ENCODE data around the gene WDR43.
A peak's percentile ranks its signal among the peaks of the same experiment; 100 is the strongest.

Gene WDR43, protein sequence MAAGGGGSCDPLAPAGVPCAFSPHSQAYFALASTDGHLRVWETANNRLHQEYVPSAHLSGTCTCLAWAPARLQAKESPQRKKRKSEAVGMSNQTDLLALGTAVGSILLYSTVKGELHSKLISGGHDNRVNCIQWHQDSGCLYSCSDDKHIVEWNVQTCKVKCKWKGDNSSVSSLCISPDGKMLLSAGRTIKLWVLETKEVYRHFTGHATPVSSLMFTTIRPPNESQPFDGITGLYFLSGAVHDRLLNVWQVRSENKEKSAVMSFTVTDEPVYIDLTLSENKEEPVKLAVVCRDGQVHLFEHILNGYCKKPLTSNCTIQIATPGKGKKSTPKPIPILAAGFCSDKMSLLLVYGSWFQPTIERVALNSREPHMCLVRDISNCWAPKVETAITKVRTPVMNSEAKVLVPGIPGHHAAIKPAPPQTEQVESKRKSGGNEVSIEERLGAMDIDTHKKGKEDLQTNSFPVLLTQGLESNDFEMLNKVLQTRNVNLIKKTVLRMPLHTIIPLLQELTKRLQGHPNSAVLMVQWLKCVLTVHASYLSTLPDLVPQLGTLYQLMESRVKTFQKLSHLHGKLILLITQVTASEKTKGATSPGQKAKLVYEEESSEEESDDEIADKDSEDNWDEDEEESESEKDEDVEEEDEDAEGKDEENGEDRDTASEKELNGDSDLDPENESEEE

DNA sequence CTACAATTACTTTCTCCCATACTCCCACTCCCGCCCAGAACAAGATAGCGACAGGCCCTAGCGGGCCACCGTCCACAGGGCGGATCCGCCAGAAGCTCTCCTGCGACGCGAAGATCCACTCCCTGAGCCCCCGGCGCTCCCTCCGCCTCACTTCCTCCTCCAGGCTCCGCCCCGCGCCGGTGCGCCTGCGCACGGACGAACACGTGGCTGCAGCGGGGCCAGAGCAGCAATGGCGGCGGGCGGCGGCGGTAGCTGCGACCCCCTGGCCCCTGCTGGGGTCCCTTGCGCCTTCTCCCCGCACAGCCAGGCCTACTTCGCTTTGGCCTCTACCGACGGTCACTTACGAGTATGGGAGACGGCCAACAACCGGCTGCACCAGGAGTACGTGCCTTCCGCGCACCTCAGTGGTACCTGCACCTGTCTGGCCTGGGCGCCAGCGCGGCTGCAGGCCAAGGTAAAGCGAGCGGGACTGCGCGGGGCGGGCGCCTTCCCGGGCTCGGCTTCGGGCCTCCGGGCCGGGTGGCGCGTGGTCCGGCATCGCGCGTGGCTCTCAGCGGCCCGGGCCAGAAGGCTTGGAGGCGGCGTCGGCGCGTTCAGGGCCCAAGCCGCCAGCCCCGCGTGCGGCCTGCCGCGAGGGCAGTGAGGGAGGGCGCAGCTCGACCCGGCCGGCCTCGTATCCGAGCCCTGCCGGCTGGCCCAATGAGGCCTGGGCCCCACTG, at the start of gene WDR43:
Gene WDR43 (plus strand): TSS at position 198 of the 719 bp plus-strand sequence. CDS start 32 bp downstream, at position 230.
- DNase-seq (ENCODE audit: low spot score), result peak; percentile 87

- no peak for DNase-seq (ENCODE audit: low spot score)
These were observed 39.3 kb upstream of the WDR43 start for GRCh38 chr2:28855193-28855592.

GRCh38 chr2:28855977-28856376, 38.5 kb upstream of the WDR43 start:
- DNase-seq (ENCODE audit: low spot score), result no peak

DNA sequence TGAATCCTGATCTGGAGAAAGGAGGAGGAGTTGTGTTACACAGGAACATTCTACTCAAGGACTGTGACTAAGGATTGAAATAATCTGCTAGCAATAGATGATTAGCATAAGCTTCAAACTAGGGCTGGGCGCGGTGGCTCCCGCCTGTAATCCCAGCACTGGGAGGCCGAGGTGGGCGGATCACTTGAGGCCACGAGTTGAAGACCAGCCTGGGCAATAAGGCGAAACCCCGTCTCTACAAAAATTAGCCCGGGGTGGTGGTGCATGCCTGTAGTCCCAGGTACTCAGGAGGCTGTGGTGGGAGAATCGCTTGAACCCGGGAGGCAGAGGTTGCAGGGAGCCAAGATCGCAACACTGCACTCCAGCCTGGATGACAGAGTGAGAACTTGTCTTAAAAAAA, 25.9 kb upstream of the WDR43 start:
- no peak for DNase-seq (ENCODE audit: low spot score)

DNA sequence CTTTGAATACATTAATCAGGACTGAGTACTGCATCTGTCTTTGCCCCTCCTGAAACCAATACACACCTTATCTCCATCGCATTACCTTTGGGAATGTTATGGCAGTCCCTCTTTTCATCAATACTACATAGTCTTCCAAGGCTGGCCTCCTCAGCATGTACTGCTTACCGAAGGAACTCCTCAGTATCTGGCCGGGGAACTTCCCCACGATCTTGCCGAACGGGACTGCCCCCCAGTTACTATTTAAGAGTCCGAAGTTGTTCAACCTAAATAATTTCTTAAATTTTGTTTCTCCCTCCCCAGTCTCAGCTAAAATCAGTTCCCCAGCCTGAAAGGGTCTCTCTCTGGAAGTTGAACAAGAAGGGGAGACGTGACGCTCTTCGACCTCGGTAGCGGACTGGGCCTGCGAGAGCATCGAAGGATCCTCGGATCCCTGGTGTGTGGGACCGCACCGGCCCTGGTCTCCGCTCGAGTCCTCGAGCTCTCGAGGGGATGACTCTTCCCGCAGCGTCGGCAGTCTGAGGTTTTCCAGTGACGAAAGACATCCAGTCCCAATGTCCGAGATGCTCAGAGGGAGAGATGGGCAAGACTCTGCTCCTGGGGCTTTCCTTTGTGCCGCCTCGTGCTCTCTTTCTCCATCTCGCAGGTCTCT, 24.8 kb upstream of the WDR43 start:
- peak; percentile 19 for DNase-seq (ENCODE audit: low spot score)

DNA sequence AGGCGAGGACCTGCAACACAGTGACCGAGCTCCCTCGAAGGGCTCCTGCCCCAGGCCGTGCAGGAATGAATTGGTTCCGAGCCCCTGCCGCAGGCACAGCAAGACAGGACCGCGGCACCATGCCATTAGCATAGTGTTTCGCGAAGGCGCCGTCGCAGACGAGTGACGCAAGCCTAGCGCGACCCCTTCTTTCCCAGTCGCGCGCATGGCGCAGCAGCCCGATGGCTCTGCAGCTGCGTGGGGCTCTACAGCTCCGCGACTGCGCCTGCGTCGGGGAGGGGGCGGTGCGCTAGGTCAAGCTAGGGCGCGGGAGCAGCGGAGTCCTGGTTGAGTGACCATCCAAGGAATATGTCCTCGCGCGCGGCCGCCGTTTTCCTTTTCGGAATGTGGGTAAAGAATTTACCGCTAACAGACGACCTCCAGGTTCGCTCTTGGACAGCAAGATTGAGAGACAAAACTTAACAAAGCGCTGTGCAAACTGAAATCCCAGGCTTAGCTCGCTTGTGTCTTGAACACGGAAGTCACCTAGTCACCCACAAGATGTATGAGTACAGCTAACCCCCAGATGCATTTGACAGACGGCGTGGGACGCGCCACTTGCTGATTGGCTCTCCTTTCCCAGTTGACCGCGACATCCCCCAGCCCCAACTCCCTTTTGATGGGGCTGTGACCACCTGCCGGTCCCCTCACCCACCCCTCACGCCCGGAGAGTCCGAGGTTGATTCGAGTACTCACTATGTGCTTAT, 24.1 kb upstream of the WDR43 start, which contains the start of gene TRMT61B:
Gene TRMT61B (minus strand): TSS at position 164 of the 746 bp plus-strand sequence. CDS start 32 bp downstream, at position 132.
- DNase-seq (ENCODE audit: low spot score), result peak; percentile 90

GRCh38 chr2:28871620-28872019, 22.8 kb upstream of the WDR43 start:
- DNase-seq (ENCODE audit: low spot score), result no peak

DNA sequence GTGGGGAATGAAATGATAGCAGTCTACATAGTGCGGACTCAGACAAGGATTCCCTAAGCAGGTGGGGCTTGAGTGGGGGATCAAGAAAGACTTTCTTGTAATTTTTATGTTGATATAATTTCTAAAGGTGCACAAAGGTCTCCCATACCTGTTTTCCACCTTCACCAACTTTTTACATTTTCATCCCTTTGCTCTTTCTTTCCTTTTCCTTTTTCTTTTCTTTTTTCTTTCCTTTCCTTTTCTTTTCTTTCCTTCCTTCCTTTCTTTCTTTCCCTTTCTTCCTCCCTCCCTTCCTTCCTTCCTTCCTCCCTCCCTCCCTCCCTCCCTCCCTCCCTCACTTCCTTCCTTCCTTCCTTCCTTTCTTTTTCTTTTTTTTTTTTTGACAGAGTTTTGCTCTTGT, 14.3 kb upstream of the WDR43 start:
- no peak for DNase-seq (ENCODE audit: low spot score)

DNA sequence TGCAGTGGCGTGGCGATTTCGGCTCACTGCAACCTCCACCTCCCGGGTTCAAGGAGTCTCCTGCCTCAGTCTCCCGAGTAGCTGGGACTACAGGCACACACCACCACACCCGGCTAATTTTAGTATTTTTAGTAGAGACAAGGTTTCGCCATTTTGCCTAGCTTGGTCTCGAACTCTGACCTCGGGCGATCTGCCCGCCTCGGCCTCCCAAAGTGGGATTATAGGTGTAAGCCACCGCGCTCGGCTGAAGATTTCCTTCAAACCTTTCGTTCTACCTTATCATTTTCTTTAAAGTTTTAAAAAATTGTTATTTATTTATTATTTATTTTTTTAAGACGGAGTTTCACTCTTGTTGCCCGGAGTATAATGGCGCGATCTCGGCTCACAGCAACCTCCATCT, 979 bp upstream of the WDR43 start:
- DNase-seq (ENCODE audit: low spot score), result no peak

DNA sequence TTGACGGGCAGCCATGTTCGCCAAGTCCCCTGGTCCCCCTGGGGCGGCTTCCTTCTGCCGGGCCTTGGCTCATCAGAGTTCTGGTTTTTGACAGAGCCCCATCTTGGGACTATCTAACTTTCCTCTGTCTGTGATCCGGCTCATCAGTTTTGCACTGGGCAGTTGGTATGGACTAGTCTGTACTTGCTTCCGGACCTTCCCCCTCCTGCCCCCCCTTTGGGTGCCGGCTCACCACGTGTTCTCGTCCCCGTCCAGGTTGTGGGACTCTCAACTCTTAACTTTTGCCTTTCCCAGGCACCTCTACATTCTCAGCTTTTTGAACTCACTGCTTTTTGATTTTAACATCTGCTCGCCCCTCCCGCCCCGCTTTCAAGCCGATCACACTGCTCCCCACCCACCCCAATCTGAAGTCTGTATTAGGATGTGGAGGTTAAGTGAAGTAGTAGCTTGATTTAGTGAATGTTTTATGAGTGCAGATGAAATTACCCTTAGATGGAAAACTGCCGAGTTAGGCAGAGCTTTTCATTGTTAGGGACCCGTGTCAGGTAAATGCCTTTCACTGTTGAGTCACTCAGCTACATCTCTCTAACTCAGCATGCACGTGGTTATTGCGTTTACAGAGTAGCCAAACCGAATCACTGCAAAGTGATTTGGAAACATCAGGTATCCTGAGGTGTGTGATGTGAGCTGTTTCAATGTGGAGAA, 874 bp downstream of the WDR43 start:
- peak; percentile 11 for DNase-seq (ENCODE audit: low spot score)

DNA sequence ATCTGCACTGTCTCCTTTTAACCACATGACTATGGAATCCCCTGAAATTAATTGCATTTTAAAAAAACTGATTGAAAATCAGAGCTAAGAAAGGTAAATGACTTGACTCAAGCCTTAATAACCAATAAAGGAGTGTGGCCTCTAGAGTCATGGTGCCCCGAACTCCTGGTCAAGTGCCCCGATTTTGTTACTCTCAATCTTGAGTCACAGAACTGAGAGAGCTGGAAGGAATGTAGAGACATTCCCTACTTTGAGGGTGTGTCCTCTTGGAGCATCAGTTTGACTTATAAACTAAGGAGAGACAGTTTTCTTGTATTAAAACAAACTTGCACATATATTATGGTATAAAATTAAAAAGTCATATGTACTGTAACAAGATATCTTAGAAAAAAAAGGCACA, 2.4 kb downstream of the WDR43 start:
- no peak for DNase-seq (ENCODE audit: low spot score)

- no peak for DNase-seq (ENCODE audit: low spot score)
These were observed 3.6 kb downstream of the WDR43 start for GRCh38 chr2:28898048-28898447.

- DNase-seq (ENCODE audit: low spot score), result no peak
These were observed 6.7 kb downstream of the WDR43 start for GRCh38 chr2:28901202-28901601.

DNA sequence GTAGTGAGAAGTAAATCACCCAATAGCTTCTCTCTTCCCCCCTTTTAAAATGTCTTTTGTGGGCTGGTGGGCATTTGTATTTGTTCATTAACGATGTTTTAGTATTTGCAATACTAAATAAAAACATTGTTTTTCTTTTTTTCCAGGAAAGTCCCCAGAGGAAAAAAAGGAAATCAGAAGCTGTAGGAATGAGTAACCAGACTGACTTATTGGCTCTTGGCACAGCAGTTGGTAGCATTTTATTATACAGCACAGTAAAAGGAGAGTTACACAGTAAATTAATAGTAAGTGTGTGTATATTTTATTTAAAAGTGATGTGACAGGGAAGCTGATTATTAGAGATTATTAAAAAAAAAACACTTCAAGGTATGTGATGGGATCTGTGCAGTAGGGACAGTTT, 7.4 kb downstream of the WDR43 start:
- no peak for DNase-seq (ENCODE audit: low spot score)

GRCh38 chr2:28902584-28902983, 8.1 kb downstream of the WDR43 start:
- no peak for DNase-seq (ENCODE audit: low spot score)

- DNase-seq (ENCODE audit: low spot score), result no peak
These were observed 9.8 kb downstream of the WDR43 start for GRCh38 chr2:28904295-28904694.

DNA sequence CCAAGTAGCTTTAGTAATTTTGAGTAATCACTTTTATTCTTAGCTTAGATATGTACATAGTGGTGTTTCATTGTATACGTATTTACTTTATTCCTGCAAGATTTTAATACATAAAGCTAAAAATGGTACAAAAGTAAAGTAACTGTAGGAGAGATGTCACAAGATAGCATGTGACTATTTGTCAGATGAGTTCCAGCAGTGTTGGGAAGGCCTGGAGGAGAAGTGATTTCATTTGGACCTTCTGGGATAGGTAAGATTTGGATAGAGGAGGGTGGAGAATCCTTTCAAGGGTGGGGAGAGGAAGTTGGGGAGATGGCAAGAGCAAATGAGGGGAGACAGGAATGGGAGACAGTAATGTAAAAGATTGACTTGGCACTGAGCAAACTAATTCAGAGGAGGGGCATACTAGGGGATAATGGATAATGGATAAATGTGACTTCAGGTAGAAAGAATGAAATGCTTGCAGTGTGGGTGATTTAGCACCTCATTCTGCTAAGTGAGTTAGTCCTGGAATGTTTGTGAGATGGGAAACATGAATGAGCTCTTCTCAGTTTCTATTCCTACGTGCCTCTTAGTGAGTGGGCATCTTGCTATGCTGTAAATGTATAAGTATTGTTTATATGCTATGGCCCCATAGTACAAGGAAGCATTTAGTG, 10.5 kb downstream of the WDR43 start:
- no peak for DNase-seq (ENCODE audit: low spot score)

GRCh38 chr2:28905533-28905932, 11.1 kb downstream of the WDR43 start:
- no peak for DNase-seq (ENCODE audit: low spot score)

GRCh38 chr2:28906376-28906775, 11.9 kb downstream of the WDR43 start:
- no peak for DNase-seq (ENCODE audit: low spot score)

DNA sequence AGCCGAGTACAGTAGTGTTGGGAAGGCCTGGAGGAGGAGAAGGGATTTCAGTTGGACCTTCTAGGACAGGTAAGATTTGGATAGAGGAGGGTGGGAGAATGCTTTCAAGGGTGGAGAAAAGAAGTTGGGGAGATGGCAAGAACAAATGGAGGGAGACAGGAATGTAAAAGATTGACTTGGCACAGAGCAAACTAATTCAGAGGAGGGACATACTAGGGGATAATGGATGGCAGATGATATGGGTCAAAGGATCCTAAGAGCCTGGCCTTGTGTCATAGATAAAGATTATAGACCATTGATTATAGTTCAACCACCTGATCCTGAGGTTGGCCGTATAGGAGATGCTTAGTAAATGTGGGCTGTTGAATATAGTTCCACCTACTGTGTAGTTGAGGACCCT, 12.4 kb downstream of the WDR43 start:
- no peak for DNase-seq (ENCODE audit: low spot score)

Measured in HuH-7 (cell line).